NCI-H1436 treated with DMSO at 0.1 percent for 48 hours (cell line): ENCODE results near the gene TMEM239.
"Not testable (repeated sequence)": the region's sequence is repeated elsewhere in the genome, so short reads cannot be mapped to it uniquely, and the experiment has no call there.

ENCODE experiments used
- DNase-seq: peaks from one replicate; lab custom pipeline; 2025; lab: John Stamatoyannopoulos, UW

TMEM239 gene

GRCh38 chr20:2816030-2816582 lies at the start of gene TMEM239:
Gene TMEM239 (plus strand): TSS chr20:2816364. CDS start chr20:2816555, 191 bp downstream.
- DNase-seq = no peak

GRCh38 chr20:2767768-2768631 lies 48.2 kb upstream of the TMEM239 start:
- no peak for DNase-seq

- no peak for DNase-seq
These were observed 47.5 kb upstream of the TMEM239 start for GRCh38 chr20:2768632-2769015.

GRCh38 chr20:2770091-2770490 lies 46.1 kb upstream of the TMEM239 start:
- not testable (repeated sequence) for DNase-seq

- DNase-seq = no peak
These were observed 44.5 kb upstream of the TMEM239 start for GRCh38 chr20:2771631-2772080.

- no peak for DNase-seq
These were observed 42.4 kb upstream of the TMEM239 start for GRCh38 chr20:2773812-2774211.

- no peak for DNase-seq
These were observed 41.0 kb upstream of the TMEM239 start for GRCh38 chr20:2775139-2775538.

- DNase-seq = no peak
These were observed 37.4 kb upstream of the TMEM239 start for GRCh38 chr20:2778602-2779321.

- no peak for DNase-seq
These were observed 35.2 kb upstream of the TMEM239 start for GRCh38 chr20:2780948-2781347.

- DNase-seq = no peak
These were observed 32.1 kb upstream of the TMEM239 start for GRCh38 chr20:2783908-2784566.

- DNase-seq = no peak
These were observed 22.7 kb upstream of the TMEM239 start for GRCh38 chr20:2793471-2793870.

GRCh38 chr20:2794202-2794748 lies 21.9 kb upstream of the TMEM239 start:
- no peak for DNase-seq

- no peak for DNase-seq
These were observed 21.2 kb upstream of the TMEM239 start for GRCh38 chr20:2794866-2795447.

GRCh38 chr20:2795451-2795850 lies 20.7 kb upstream of the TMEM239 start:
- DNase-seq = no peak

- DNase-seq = no peak
These were observed 20.0 kb upstream of the TMEM239 start for GRCh38 chr20:2796011-2796660.

GRCh38 chr20:2797136-2797983 lies 18.8 kb upstream of the TMEM239 start:
- no peak for DNase-seq

- no peak for DNase-seq
These were observed 17.9 kb upstream of the TMEM239 start for GRCh38 chr20:2798095-2798805.

- no peak for DNase-seq
These were observed 17.4 kb upstream of the TMEM239 start for GRCh38 chr20:2798814-2799213.

GRCh38 chr20:2799271-2799670 lies 16.9 kb upstream of the TMEM239 start:
- no peak for DNase-seq
